HepG2 (cell line): ENCODE results near the gene ZNF524. TPM values are rescaled to one million over a fixed set of nuclear protein-coding genes. Genes with fewer than 3 reads are reported as not detected.
A peak's percentile ranks its signal among the peaks of the same experiment; 100 is the strongest.

Source experiments
- CCDC6 ChIP-seq: sonication (generic); formaldehyde crosslinking; IDR thresholded peaks from 2 replicates; pipeline ENCODE4 v1.8.1; 2022; ENCODE audit warnings: mild to moderate bottlenecking, missing genetic modification reagents, moderate library complexity
- FOXJ3 ChIP-seq: sonication (generic); formaldehyde crosslinking; IDR thresholded peaks from 2 replicates; pipeline ENCODE4 v1.4.0; 2020; ENCODE audit warnings: missing genetic modification reagents, mild to moderate bottlenecking, borderline replicate concordance
- GATAD2A ChIP-seq: IDR thresholded peaks from 2 replicates; pipeline ENCODE4 v1.6.1; 2016
- KLF11 ChIP-seq: IDR thresholded peaks from 2 replicates; pipeline ENCODE4 v1.6.1; 2016; ENCODE audit warnings: missing compliant biosample characterization
- NONO ChIP-seq, 2 experiments: fragments of 450-650 bp in 1 of 2; sonication (generic) in 1 of 2; formaldehyde crosslinking in 1 of 2; IDR thresholded peaks in 1 of 2; conservative IDR thresholded peaks in 1 of 2; 2 replicates each; pipeline versions ENCODE4 v1.6.1 to v1.8.0; 2017 to 2022; ENCODE audit warnings: mild to moderate bottlenecking in 1 of 2, missing genetic modification reagents in 1 of 2, moderate library complexity in 1 of 2
- PAF1 ChIP-seq: IDR thresholded peaks from 2 replicates; pipeline ENCODE4 v1.6.1; 2016; ENCODE audit warnings: missing genetic modification reagents, missing compliant biosample characterization
- PTBP1 ChIP-seq: fragments of 200-400 bp; formaldehyde crosslinking; IDR thresholded peaks from 2 replicates; pipeline ENCODE4 v1.6.1; 2018; ENCODE audit warnings: low read length, low read depth; ENCODE audit not compliant: poor library complexity, severe bottlenecking
- SATB2 ChIP-seq: sonication (generic); formaldehyde crosslinking; IDR thresholded peaks from 2 replicates; pipeline ENCODE4 v1.5.0; 2020; ENCODE audit warnings: missing genetic modification reagents
- SP4 ChIP-seq: sonication (generic); formaldehyde crosslinking; IDR thresholded peaks from 2 replicates; pipeline ENCODE4 v1.8.1; 2023; ENCODE audit warnings: mild to moderate bottlenecking, missing genetic modification reagents
- SUZ12 ChIP-seq: fragments of 150-350 bp; IDR thresholded peaks from 2 replicates; pipeline ENCODE4 v1.6.1; 2014; ENCODE audit warnings: low read depth, low read length
- TBL1XR1 ChIP-seq: fragments of 150-350 bp; IDR thresholded peaks from 2 replicates; pipeline ENCODE4 v1.6.1; 2014; ENCODE audit warnings: borderline replicate concordance, low read length; ENCODE audit not compliant: partially characterized antibody
- TP53 ChIP-seq: sonication (generic); formaldehyde crosslinking; conservative IDR thresholded peaks from 2 replicates; pipeline ENCODE4 v1.4.0; 2020; ENCODE audit warnings: missing genetic modification reagents
- ZBTB3 ChIP-seq: sonication (generic); formaldehyde crosslinking; IDR thresholded peaks from 2 replicates; pipeline ENCODE4 v1.4.0; 2020; ENCODE audit warnings: low read depth, mild to moderate bottlenecking, moderate library complexity, missing genetic modification reagents, borderline replicate concordance
- ZEB1 ChIP-seq: IDR thresholded peaks from 2 replicates; pipeline ENCODE4 v1.6.1; 2012; ENCODE audit warnings: mild to moderate bottlenecking, low read depth, inconsistent platforms; ENCODE audit not compliant: insufficient replicate concordance
- ZFP91 ChIP-seq: sonication (generic); formaldehyde crosslinking; IDR thresholded peaks from 2 replicates; pipeline ENCODE4 v1.9.0; 2022; ENCODE audit warnings: missing genetic modification reagents, mild to moderate bottlenecking, borderline replicate concordance
- ZNF136 ChIP-seq: sonication (generic); formaldehyde crosslinking; IDR thresholded peaks from 2 replicates; pipeline ENCODE4 v1.8.1; 2022; ENCODE audit warnings: low read depth, mild to moderate bottlenecking, moderate library complexity, missing genetic modification reagents
- ZNF235 ChIP-seq: sonication (generic); formaldehyde crosslinking; IDR thresholded peaks from 2 replicates; pipeline ENCODE4 v1.8.1; 2023; ENCODE audit warnings: mild to moderate bottlenecking, missing genetic modification reagents, borderline replicate concordance
- ZNF446 ChIP-seq: sonication (generic); formaldehyde crosslinking; IDR thresholded peaks from 2 replicates; pipeline ENCODE4 v1.5.0; 2020; ENCODE audit warnings: mild to moderate bottlenecking, missing genetic modification reagents
- ZNF691 ChIP-seq: sonication (generic); formaldehyde crosslinking; IDR thresholded peaks from 2 replicates; pipeline ENCODE4 v1.4.0; 2020; ENCODE audit warnings: missing genetic modification reagents, low read depth, mild to moderate bottlenecking, borderline replicate concordance
- ZNF724P ChIP-seq: sonication (generic); formaldehyde crosslinking; IDR thresholded peaks from 2 replicates; pipeline ENCODE4 v1.8.0; 2022; ENCODE audit warnings: missing genetic modification reagents, borderline replicate concordance
- polyA plus RNA-seq, 8 experiments: library from polyadenylated mRNA; depleted of rRNA in 3 of 8; stranded (reverse) in 7 of 8; unstranded in 1 of 8; fragments of >200 nt; fragmentation: Illumina TruSeq in 4 of 8; extraction: Trizol in 4 of 8; gene quantifications; 2 replicates each; pipeline versions ENCODE4 v1.2.1 to v1.2.3, GENCODE V29; 2011 to 2016; ENCODE audit warnings: low read depth in 4 of 8, missing spikeins in 1 of 8, mixed read lengths in 1 of 8; ENCODE audit not compliant: insufficient read depth in 1 of 8
- total RNA-seq, 5 experiments: library from RNA; depleted of rRNA; stranded (reverse); fragments of >200 nt; fragmentation: Illumina TruSeq; extraction: Trizol; gene quantifications; 2 replicates each; pipeline ENCODE4 v1.2.3, GENCODE V29; 2016; ENCODE audit warnings: low read depth in 1 of 5
- TF ChIP-seq, protein P1 (sequence below): IDR thresholded peaks from 2 replicates; pipeline ENCODE4 v1.6.1; 2016; ENCODE audit warnings: low read depth
- TF ChIP-seq, protein P2 (sequence below): sonication (generic); formaldehyde crosslinking; IDR thresholded peaks from 2 replicates; pipeline ENCODE4 v1.4.0; 2020; ENCODE audit warnings: low read depth, mild to moderate bottlenecking, missing genetic modification reagents
- TF ChIP-seq, protein P3 (sequence below): fragments of 450-650 bp; IDR thresholded peaks from 2 replicates; pipeline ENCODE4 v1.6.1; 2017

The ZNF524 gene
- total and polyA plus RNA-seq, 2 of the 13 experiments (the other 11 are each of a cell fraction or from before 2014, with no cell fraction given), result 3.2 to 4.6 TPM

DNA sequence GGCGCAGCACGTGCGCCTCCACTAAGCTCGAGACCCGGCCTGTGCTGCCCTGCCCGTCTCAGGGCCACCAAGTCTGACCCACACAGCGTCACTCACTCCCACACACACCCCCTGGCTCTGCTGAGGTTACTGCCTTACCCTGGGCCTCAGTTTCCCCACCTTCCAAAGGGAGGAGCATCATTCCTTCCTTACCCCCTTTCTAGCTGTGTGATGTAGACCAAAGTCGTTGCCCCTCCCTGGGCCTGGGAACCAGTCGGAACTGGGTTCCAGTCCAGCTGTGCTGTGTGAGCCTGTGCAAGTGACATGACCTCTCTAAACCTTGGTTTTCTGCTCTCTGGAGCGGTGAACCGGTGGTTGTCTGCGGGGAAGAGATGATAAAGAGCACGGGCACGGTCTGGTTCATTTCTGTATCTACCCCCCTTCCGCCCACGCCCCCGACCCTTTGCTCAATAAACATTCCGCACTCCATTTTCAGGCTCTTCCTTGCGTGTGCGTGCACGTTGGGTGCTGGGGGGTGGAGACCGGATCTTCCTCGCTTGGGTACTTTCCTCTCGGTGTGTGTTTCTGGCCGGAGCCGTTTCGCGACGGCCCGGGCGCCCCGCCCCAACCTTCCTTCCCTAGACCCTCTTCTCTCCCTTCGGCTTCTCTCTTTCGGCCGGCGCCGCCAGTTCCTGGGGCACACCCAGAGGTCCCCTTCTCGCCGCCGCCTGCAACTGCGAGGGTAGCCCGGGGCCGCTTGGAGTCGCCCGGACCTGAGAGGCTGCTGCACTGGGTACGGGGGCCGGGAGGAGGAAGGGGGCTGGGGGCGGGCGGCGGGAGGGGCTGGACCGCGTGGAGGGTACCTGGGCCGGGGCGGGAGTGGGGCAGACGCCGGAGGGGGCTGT lies 43.2 kb downstream of the ZNF524 start, which contains the start of gene ZNF581 (continued):
- TF ChIP-seq ZNF691 (CRISPR knock-in tag) (peak; percentile 83; the same call in 1 of the 2 replicates), SP4 (CRISPR knock-in tag) (peak; percentile 54; the same call in 1 of the 2 replicates), PAF1 (no peak; the same call in 1 of the 2 replicates), SUZ12 (no peak), TBL1XR1 (peak; percentile 34), ZNF724P (CRISPR knock-in tag) (no peak), FOXJ3 (CRISPR knock-in tag) (0 out of 2 replicates have a peak, but pooled peaks have one; percentile 13), ZBTB3 (no peak), ZFP91 (CRISPR knock-in tag) (peak; percentile 74; the same call in 1 of the 2 replicates), SATB2 (no peak), KLF11 (CRISPR knock-in tag) (no peak), CCDC6 (CRISPR knock-in tag) (no peak), ZNF136 (CRISPR knock-in tag) (no peak), GATAD2A (CRISPR knock-in tag) (peak; percentile 69), ZEB1 (peak; percentile 63), TP53 (CRISPR knock-in tag) (no peak), ZNF446 (0 out of 2 replicates have a peak, but pooled peaks have one; percentile 49), NONO (IDR thresholded peaks at IDR 0.05) (no peak), NONO (CRISPR knock-in tag; conservative IDR thresholded peaks at IDR 0.05) (peak; percentile 66; the same call in 1 of the 2 replicates), ZNF235 (CRISPR knock-in tag) (0 out of 2 replicates have a peak, but pooled peaks have one; percentile 47), PTBP1 (no peak)
- TF ChIP-seq, protein P1, sequence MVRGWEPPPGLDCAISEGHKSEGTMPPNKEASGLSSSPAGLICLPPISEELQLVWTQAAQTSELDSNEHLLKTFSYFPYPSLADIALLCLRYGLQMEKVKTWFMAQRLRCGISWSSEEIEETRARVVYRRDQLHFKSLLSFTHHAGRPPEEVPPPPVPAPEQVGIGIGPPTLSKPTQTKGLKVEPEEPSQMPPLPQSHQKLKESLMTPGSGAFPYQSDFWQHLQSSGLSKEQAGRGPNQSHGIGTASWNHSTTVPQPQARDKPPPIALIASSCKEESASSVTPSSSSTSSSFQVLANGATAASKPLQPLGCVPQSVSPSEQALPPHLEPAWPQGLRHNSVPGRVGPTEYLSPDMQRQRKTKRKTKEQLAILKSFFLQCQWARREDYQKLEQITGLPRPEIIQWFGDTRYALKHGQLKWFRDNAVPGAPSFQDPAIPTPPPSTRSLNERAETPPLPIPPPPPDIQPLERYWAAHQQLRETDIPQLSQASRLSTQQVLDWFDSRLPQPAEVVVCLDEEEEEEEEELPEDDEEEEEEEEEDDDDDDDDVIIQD (CRISPR knock-in tag), result no peak; the same call in 1 of the 2 replicates
- TF ChIP-seq, protein P2, sequence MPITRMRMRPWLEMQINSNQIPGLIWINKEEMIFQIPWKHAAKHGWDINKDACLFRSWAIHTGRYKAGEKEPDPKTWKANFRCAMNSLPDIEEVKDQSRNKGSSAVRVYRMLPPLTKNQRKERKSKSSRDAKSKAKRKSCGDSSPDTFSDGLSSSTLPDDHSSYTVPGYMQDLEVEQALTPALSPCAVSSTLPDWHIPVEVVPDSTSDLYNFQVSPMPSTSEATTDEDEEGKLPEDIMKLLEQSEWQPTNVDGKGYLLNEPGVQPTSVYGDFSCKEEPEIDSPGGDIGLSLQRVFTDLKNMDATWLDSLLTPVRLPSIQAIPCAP (CRISPR knock-in tag), result no peak
- TF ChIP-seq, protein P3, sequence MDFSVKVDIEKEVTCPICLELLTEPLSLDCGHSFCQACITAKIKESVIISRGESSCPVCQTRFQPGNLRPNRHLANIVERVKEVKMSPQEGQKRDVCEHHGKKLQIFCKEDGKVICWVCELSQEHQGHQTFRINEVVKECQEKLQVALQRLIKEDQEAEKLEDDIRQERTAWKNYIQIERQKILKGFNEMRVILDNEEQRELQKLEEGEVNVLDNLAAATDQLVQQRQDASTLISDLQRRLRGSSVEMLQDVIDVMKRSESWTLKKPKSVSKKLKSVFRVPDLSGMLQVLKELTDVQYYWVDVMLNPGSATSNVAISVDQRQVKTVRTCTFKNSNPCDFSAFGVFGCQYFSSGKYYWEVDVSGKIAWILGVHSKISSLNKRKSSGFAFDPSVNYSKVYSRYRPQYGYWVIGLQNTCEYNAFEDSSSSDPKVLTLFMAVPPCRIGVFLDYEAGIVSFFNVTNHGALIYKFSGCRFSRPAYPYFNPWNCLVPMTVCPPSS, result no peak
